DLD1 (cell line): ENCODE data around the gene PPP1R37.

Experiments used
- in situ Hi-C: cut with HindIII; loops from 2 replicates; pipeline ENCODE4 v1.10.0; 2017; ENCODE audit warnings: low sequenced_read_pairs

Gene PPP1R37

GRCh38 chr19:45135176-45135885 is 42.4 kb downstream of the PPP1R37 start:
- in situ Hi-C loops, result no loop called here

- in situ Hi-C loops, result no loop called here
Observed at GRCh38 chr19:45136507-45137178, 43.7 kb downstream of the PPP1R37 start.

GRCh38 chr19:45137179-45137761 is 44.3 kb downstream of the PPP1R37 start:
- in situ Hi-C loops, result no loop called here

- in situ Hi-C loops, result no loop called here
Observed at GRCh38 chr19:45138303-45138751, 45.3 kb downstream of the PPP1R37 start.

GRCh38 chr19:45139286-45140143 is 46.5 kb downstream of the PPP1R37 start:
- in situ Hi-C loops, result no loop called here

GRCh38 chr19:45140144-45140503 is 47.1 kb downstream of the PPP1R37 start:
- in situ Hi-C loops, result no loop called here

- in situ Hi-C loops, result no loop called here
Observed at GRCh38 chr19:45140533-45140932, 47.6 kb downstream of the PPP1R37 start.

GRCh38 chr19:45141203-45141900 is 48.4 kb downstream of the PPP1R37 start:
- in situ Hi-C loops, result no loop called here

- in situ Hi-C loops, result no loop called here
Observed at GRCh38 chr19:45142016-45142725, 49.2 kb downstream of the PPP1R37 start.

GRCh38 chr19:45142726-45143110 is 49.7 kb downstream of the PPP1R37 start:
- in situ Hi-C loops, result no loop called here

- in situ Hi-C loops, result no loop called here
Observed at GRCh38 chr19:45144431-45145269, 51.7 kb downstream of the PPP1R37 start.

- in situ Hi-C loops, result no loop called here
Observed at GRCh38 chr19:45145270-45146189, 52.6 kb downstream of the PPP1R37 start.

- in situ Hi-C loops, result no loop called here
Observed at GRCh38 chr19:45146251-45146650, 53.3 kb downstream of the PPP1R37 start.

- in situ Hi-C loops, result no loop called here
Observed at GRCh38 chr19:45146741-45147205, 53.8 kb downstream of the PPP1R37 start.

GRCh38 chr19:45147835-45148676 is 55.1 kb downstream of the PPP1R37 start:
- in situ Hi-C loops, result no loop called here

- in situ Hi-C loops, result no loop called here
Observed at GRCh38 chr19:45149129-45149528, 56.1 kb downstream of the PPP1R37 start.

GRCh38 chr19:45150180-45150579 is 57.2 kb downstream of the PPP1R37 start:
- in situ Hi-C loops, result no loop called here
